Activated effector memory CD4-positive, alpha-beta T cell treated with Interleukin-2 at 50 U/mL for 16 hours (primary cell): Measurements from ENCODE around the gene MAGIX.

Experiments used
- DNase-seq: peaks from one replicate; pipeline ENCODE4 v3.0.0-alpha.2; 2020

Gene MAGIX

DNA sequence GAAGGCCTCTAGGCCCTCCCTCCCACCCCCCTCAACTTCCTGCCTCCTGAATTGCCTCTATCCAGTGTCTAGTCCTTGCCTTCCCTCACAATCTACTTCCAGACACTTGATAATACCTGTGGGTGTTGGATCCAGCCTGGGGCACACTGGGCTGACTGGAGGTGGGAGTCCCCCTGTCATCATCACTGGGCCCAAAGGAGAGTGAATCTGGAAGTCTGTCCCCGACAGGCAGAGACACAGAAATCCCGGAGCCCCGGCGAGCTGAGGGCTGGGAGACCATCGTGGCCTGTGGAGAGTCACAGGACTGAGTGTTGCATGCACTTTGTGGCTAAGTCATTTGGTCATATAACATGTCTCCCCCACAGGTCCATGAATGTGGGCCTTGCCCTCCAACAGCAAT, 45.8 kb downstream of the MAGIX start:
- no peak for DNase-seq

GRCh38 chrX:49209434-49210251, 47.1 kb downstream of the MAGIX start:
- DNase-seq = no peak

DNA sequence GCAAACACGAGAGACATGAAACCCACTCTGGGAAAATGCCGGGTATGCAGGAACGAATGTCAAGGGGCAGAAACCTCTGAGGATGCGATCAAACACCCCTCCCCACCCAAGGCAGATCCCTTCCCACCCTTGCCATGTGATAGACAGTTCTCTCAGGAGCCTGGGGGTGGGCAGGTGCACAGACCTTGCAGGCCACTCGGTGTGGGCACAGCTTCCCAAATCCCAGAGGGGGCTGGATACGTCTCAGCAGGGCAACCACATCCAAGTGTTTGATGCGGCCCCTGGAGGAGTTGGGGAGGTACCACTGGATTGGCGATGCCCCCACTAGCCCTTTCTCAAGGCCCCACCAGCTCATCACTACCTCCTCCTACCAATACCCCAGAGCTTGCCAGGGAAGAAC, 47.8 kb downstream of the MAGIX start:
- DNase-seq = no peak

DNA sequence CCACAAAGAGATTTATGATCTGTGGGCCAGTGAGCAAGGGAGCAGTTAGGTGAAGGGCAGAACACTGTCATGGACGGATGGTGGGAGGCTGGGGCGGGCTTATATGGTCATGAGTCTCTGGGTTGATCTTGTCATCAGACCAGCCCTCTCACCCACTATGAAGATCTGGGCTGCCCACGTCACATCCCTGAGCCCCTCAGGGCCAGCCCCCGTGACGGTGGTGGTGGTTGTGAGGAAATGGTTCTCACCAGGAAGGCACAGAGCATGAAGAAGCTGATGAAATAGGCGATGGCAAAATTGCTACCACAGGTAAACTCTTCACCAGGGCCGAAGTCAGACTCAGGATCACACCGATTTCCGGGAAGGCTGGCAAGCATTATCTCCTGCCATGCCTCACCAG, 48.5 kb downstream of the MAGIX start:
- DNase-seq = no peak

DNA sequence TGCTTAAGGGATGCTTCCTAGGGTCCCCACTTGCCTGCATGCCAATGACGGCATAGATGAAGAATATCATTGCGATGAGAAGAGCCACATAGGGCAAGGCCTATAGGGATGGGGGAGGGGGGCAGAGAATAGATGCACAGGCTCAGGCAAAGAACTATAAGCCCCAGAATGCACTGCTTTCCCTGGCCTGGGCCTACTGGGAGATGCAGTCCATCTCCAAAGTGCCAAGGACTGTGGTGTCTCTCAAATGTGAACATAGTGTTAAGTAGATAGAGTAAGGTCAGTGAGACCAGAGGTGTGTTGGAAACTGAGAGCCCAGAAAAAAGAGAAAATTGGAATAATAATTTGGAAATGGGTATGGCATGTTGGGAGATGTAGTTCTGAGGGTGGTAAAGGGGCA, 49.7 kb downstream of the MAGIX start:
- no peak for DNase-seq

GRCh38 chrX:49212861-49213260, 50.3 kb downstream of the MAGIX start:
- no peak for DNase-seq

GRCh38 chrX:49214416-49214815, 51.9 kb downstream of the MAGIX start:
- DNase-seq = no peak

DNA sequence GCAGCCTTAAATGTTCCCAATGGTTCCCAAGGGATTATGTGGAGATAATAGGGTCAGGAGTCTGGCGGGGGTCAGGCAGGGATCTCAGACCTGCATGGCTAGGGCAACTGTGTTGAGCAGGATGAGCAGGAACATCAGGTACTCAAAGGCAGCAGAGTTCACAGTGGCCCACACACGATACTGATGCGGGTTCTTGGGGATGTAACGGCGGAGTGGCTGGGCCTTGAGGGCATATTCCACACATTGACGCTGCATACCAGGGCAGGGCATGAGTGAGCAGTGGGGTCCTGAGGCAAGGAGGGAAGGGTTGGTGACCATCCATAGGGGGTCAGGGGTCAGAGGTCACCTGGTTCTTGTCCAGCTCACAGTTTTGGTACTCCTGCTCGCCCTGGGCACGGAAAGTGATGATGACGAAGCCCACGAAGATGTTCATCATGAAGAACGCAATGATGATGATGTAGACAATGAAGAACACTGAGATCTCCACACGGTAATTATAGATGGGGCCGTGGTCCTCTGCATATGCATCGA, 52.5 kb downstream of the MAGIX start:
- no peak for DNase-seq
